GM12801 (cell line): ENCODE measurements around the gene ARPC5.

ENCODE experiments used
- CTCF ChIP-seq: IDR thresholded peaks from one replicate; pipeline ENCODE4 v1.5.1; 2011; ENCODE audit warnings: control low read depth; ENCODE audit not compliant: insufficient read length; ENCODE audit errors: extremely low read depth

Gene ARPC5

DNA sequence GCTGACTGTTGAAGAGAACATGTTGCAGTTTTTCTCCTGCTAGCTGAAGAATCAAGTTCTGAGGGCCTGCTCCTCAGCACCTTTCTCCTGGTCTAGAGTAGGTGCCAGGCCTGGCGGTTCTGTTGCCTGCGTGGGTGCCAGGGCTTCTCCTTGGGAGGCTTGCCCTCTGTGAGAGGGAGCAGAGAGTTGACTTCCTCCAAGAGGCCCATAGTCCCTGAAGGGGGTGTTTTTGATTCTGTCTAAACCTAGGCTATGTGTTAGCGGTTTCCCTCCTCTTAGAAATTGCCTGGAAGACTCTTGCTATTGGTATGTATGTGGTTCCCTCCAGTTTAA is 17.8 kb upstream of the ARPC5 start:
- TF ChIP-seq CTCF: no peak

DNA sequence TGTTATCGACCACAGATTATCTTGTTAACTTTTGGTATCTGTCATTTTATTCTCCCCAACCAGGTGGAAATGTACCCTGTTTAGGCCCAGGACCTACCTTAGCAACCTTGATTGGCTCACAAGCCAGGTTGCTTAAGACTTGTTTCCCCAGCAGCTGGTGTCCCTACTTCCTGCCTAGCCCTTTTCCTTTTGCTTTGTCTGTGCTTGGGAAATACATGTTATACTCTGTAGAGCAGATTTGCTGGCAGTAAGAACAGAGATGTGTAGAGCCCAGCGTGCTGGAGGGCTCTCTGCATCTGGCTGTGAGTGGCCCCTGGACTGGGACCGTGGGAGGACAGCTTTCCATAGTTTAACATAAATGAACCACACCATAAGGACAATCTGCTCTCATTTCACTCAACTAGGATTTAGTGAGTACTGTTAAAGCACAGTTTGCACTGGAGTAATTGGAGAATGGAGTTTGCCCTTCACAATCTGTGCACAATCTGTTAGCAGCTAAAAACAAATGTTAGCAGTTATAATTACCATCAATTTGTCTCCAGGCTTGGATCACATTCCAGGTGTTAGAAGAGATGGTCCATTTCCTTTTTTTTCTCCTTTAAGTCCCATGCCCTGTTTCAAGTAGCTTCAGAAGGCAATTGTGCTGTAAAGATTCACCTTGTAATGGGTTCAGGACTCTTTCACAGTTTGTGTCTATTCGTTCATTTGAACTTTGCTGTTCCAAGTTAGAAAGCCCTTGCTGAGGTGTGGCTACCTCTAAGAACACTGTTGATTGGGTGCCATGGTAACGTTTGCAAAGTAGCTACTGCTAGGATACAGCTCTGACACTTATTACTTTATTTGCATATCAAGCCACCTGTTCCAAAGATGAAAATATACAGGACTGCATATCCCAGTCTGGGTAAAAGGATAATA is 17.2 kb upstream of the ARPC5 start, which contains the start of gene APOBEC4:
Gene APOBEC4 (minus strand): TSS at position 770 of the 915 bp plus-strand sequence. CDS start 4,535 bp downstream, outside the sequence.
- TF ChIP-seq CTCF: no peak

DNA sequence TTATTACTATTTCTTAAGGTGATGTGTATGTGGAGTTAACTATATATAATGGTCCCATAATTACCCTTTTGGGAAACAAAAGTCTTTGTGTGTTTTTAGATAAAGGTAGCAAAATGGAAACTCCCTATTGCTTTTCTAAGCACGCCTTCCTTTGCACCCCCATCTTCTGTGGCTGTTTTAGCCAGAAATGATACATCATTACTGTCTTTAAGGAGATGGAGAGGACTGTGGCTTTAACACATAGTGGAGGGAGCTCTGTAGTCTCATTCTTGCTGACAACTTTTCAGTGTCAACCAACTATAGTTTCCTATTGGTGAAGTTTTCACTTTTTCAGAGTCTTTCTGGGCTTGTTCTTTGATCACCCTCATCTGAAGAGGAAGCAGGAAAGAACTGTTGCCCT is 16.5 kb upstream of the ARPC5 start:
- TF ChIP-seq CTCF: no peak

DNA sequence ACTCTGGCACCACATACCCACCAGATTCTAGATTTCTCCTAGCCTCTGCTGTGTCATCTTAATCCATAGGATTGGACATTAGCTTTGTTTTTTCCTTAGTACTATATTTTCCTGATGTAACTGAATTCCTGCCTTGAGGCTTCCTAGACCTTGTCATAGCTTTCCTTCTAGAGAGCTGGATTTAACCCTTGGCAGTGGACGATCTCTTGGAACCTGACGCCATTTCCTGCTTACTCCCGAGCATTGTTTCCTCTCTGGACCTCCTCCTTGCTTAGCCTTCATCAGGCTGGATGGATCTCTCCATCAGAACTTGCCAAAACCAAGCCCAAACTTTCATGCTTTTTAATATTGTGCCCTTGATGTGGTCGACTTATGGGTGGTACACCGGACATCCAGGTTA is 16.0 kb upstream of the ARPC5 start:
- TF ChIP-seq CTCF: no peak

GRCh38 chr1:183648042-183648441 is 12.5 kb upstream of the ARPC5 start:
- no peak for TF ChIP-seq CTCF

GRCh38 chr1:183646776-183647175 is 11.2 kb upstream of the ARPC5 start:
- TF ChIP-seq CTCF: no peak

- TF ChIP-seq CTCF: no peak
These were observed 9.9 kb upstream of the ARPC5 start for GRCh38 chr1:183645531-183645930.
